Left lobe of liver (tissue), 2 donors: ENCODE measurements around the gene TCOF1. TPM values are rescaled to one million over a fixed set of nuclear protein-coding genes. Genes with fewer than 3 reads are reported as not detected.

Experiments used
- ATAC-seq: fragments of 200-7000 bp; cut with Tn5 transposase; one replicate; pipeline ENCODE4 v1.9.1; 2020; ENCODE audit warnings: mild to moderate bottlenecking, moderate library complexity
- DNase-seq: peaks from one replicate; pipeline ENCODE4 v3.0.0-alpha.2; 2020; ENCODE audit warnings: low spot score
- total RNA-seq: library from RNA; stranded (reverse); gene quantifications from one replicate; pipeline ENCODE4 v1.2.1, GENCODE V29; 2021
- donor health status: DM: no; HTN: no; CAD: no; lungs with moderate emphysema.
- donor health status: DM: no; HTN: yes; CAD: no.

TCOF1 gene
- total RNA-seq, 1 donor from 2014 or later = 9.9 TPM

- no peak for ATAC-seq
- DNase-seq = no peak
Measured at GRCh38 chr5:150322202-150322601, 35.3 kb upstream of the TCOF1 start.

- DNase-seq (no peak), ATAC-seq (no peak)
Measured at GRCh38 chr5:150323092-150323491, 34.4 kb upstream of the TCOF1 start.

- no peak for DNase-seq
- ATAC-seq = no peak
Measured at GRCh38 chr5:150323819-150324218, 33.7 kb upstream of the TCOF1 start.

GRCh38 chr5:150325426-150325825 is 32.1 kb upstream of the TCOF1 start:
- DNase-seq = no peak
- no peak for ATAC-seq

- ATAC-seq = no peak
Measured at GRCh38 chr5:150326707-150327106, 30.8 kb upstream of the TCOF1 start.

GRCh38 chr5:150327139-150327538 is 30.4 kb upstream of the TCOF1 start:
- no peak for DNase-seq
- ATAC-seq = no peak

More at GRCh38 chr5:150326707-150327106, 30.8 kb upstream of the TCOF1 start:
- DNase-seq = no peak

GRCh38 chr5:150328515-150328914 is 29.0 kb upstream of the TCOF1 start:
- no peak for ATAC-seq
- DNase-seq = no peak

GRCh38 chr5:150329038-150329437 is 28.5 kb upstream of the TCOF1 start:
- DNase-seq (no peak), ATAC-seq (no peak)

- no peak for ATAC-seq
- DNase-seq = no peak
Measured at GRCh38 chr5:150329881-150330876, 27.3 kb upstream of the TCOF1 start.

- ATAC-seq (no peak), DNase-seq (no peak)
Measured at GRCh38 chr5:150333400-150333799, 24.1 kb upstream of the TCOF1 start.

GRCh38 chr5:150335778-150336177 is 21.7 kb upstream of the TCOF1 start:
- DNase-seq = no peak
- no peak for ATAC-seq

- ATAC-seq = no peak
- DNase-seq = no peak
Measured at GRCh38 chr5:150338546-150338945, 19.0 kb upstream of the TCOF1 start.

GRCh38 chr5:150339165-150339564 is 18.3 kb upstream of the TCOF1 start:
- DNase-seq = no peak
- ATAC-seq = no peak

GRCh38 chr5:150339841-150340240 is 17.7 kb upstream of the TCOF1 start:
- no peak for ATAC-seq

GRCh38 chr5:150340614-150341255 is 16.8 kb upstream of the TCOF1 start:
- ATAC-seq = no peak
- DNase-seq = no peak

More at GRCh38 chr5:150339841-150340240, 17.7 kb upstream of the TCOF1 start:
- DNase-seq = no peak

- ATAC-seq = no peak
- DNase-seq = no peak
Measured at GRCh38 chr5:150341331-150341730, 16.2 kb upstream of the TCOF1 start.

GRCh38 chr5:150341989-150342388 is 15.5 kb upstream of the TCOF1 start:
- ATAC-seq (no peak), DNase-seq (no peak)

- ATAC-seq (no peak), DNase-seq (no peak)
Measured at GRCh38 chr5:150342583-150342982, 14.9 kb upstream of the TCOF1 start.

GRCh38 chr5:150343994-150344631 is 13.4 kb upstream of the TCOF1 start:
- DNase-seq = no peak
- ATAC-seq = no peak

- DNase-seq (no peak), ATAC-seq (no peak)
Measured at GRCh38 chr5:150345716-150346115, 11.8 kb upstream of the TCOF1 start.

- no peak for DNase-seq
- ATAC-seq = no peak
Measured at GRCh38 chr5:150346592-150346991, 10.9 kb upstream of the TCOF1 start.

- DNase-seq (no peak), ATAC-seq (no peak)
Measured at GRCh38 chr5:150347003-150347402, 10.5 kb upstream of the TCOF1 start.
